ENCODE data around the gene CDON.

Gene CDON

GRCh38 chr11:125954123-125954944 is 108.3 kb downstream of the CDON start:
- DNase-seq, result no peak

- DNase-seq, result no peak
These were observed 109.2 kb downstream of the CDON start for GRCh38 chr11:125953401-125953935.

GRCh38 chr11:125952973-125953372 is 109.7 kb downstream of the CDON start:
- DNase-seq, result no peak

- no peak for DNase-seq
These were observed 110.1 kb downstream of the CDON start for GRCh38 chr11:125952559-125952958.

GRCh38 chr11:125951731-125952130 is 110.9 kb downstream of the CDON start:
- no peak for DNase-seq

GRCh38 chr11:125950696-125951651 is 111.7 kb downstream of the CDON start:
- no peak for DNase-seq

GRCh38 chr11:125950178-125950490 is 112.5 kb downstream of the CDON start:
- DNase-seq, result no peak

- DNase-seq, result no peak
These were observed 113.1 kb downstream of the CDON start for GRCh38 chr11:125949271-125950177.

GRCh38 chr11:125948278-125949051 is 114.2 kb downstream of the CDON start:
- no peak for DNase-seq

GRCh38 chr11:125947419-125948277 is 115.0 kb downstream of the CDON start:
- no peak for DNase-seq

GRCh38 chr11:125946712-125947418 is 115.8 kb downstream of the CDON start:
- DNase-seq, result no peak

GRCh38 chr11:125945797-125946520 is 116.7 kb downstream of the CDON start, which contains the start of gene VSIG10L2:
Gene VSIG10L2, plus strand, starts transcription at chr11:125946044. Its CDS starts 12 bp downstream, at chr11:125946056.
- no peak for DNase-seq

GRCh38 chr11:125945011-125945796 is 117.5 kb downstream of the CDON start:
- no peak for DNase-seq

GRCh38 chr11:125944350-125945010 is 118.2 kb downstream of the CDON start:
- no peak for DNase-seq

- no peak for DNase-seq
These were observed 118.9 kb downstream of the CDON start for GRCh38 chr11:125943661-125944349.

GRCh38 chr11:125942771-125943428 is 119.8 kb downstream of the CDON start:
- DNase-seq, result no peak

All from NCI-H524 treated with DMSO at 0.1 percent for 48 hours (cell line).